Measurements from ENCODE around the gene DPCD.

Gene DPCD

GRCh38 chr10:101601541-101601940 is 13.4 kb downstream of the DPCD start:
- peaks cover 3% of the 10 kb centered on the region; the same call in 1 of the 2 replicates for H3K4me1 ChIP-seq (ENCODE audit: insufficient read depth, low read length)
- H3K9me3 ChIP-seq (ENCODE audit: insufficient read depth, low read depth, low read length), result no peaks in the 10 kb centered on the region
- H3K27me3 ChIP-seq (ENCODE audit: insufficient read depth, low read length), result no peaks in the 10 kb centered on the region
- H3K4me3 ChIP-seq (ENCODE audit: low read length), result no peak overlapping the region
- no peaks in the 10 kb centered on the region for H3K36me3 ChIP-seq (ENCODE audit: insufficient read depth, low read depth, low read length)
- H3K27ac ChIP-seq (ENCODE audit: low read length), result no peak overlapping the region
- no peak overlapping the region for H3K9ac ChIP-seq (ENCODE audit: low read depth, low read length)

- no peaks in the 10 kb centered on the region for H3K27me3 ChIP-seq (ENCODE audit: insufficient read depth, low read length)
- H3K27ac ChIP-seq (ENCODE audit: low read length), result no peak overlapping the region
- H3K36me3 ChIP-seq (ENCODE audit: insufficient read depth, low read depth, low read length), result no peaks in the 10 kb centered on the region
- peaks cover 10% of the 10 kb centered on the region; the same call in 1 of the 2 replicates for H3K4me1 ChIP-seq (ENCODE audit: insufficient read depth, low read length)
- H3K4me3 ChIP-seq (ENCODE audit: low read length), result no peak overlapping the region
- H3K9me3 ChIP-seq (ENCODE audit: insufficient read depth, low read depth, low read length), result no peaks in the 10 kb centered on the region
- H3K9ac ChIP-seq (ENCODE audit: low read depth, low read length), result no peak overlapping the region
These were observed 14.8 kb downstream of the DPCD start for GRCh38 chr10:101602761-101603398.

- H3K9me3 ChIP-seq (ENCODE audit: insufficient read depth, low read depth, low read length), result no peaks in the 10 kb centered on the region
- H3K27ac ChIP-seq (ENCODE audit: low read length), result no peak overlapping the region
- no peak overlapping the region for H3K9ac ChIP-seq (ENCODE audit: low read depth, low read length)
- H3K36me3 ChIP-seq (ENCODE audit: insufficient read depth, low read depth, low read length), result peaks cover 34% of the 10 kb centered on the region
- H3K27me3 ChIP-seq (ENCODE audit: insufficient read depth, low read length), result no peaks in the 10 kb centered on the region
- no peak overlapping the region for H3K4me3 ChIP-seq (ENCODE audit: low read length)
- H3K4me1 ChIP-seq (ENCODE audit: insufficient read depth, low read length), result peaks cover 10% of the 10 kb centered on the region; the same call in 1 of the 2 replicates
These were observed 19.0 kb downstream of the DPCD start for GRCh38 chr10:101607124-101607523.

- no peak overlapping the region for H3K27ac ChIP-seq (ENCODE audit: low read length)
- H3K9ac ChIP-seq (ENCODE audit: low read depth, low read length), result no peak overlapping the region
- H3K36me3 ChIP-seq (ENCODE audit: insufficient read depth, low read depth, low read length), result peaks cover 34% of the 10 kb centered on the region
- no peaks in the 10 kb centered on the region for H3K9me3 ChIP-seq (ENCODE audit: insufficient read depth, low read depth, low read length)
- H3K4me3 ChIP-seq (ENCODE audit: low read length), result no peak overlapping the region
- H3K27me3 ChIP-seq (ENCODE audit: insufficient read depth, low read length), result no peaks in the 10 kb centered on the region
- H3K4me1 ChIP-seq (ENCODE audit: insufficient read depth, low read length), result peaks cover 6% of the 10 kb centered on the region; the same call in 1 of the 2 replicates
These were observed 21.4 kb downstream of the DPCD start for GRCh38 chr10:101609481-101609880.

- Histone ChIP-seq H3K27me3 (ENCODE audit: insufficient read depth, low read length) (no peaks in the 10 kb centered on the region), H3K4me1 (ENCODE audit: insufficient read depth, low read length) (peaks cover 22% of the 10 kb centered on the region; the same call in 1 of the 2 replicates), H3K9me3 (ENCODE audit: insufficient read depth, low read depth, low read length) (no peaks in the 10 kb centered on the region), H3K4me3 (ENCODE audit: low read length) (no peak overlapping the region), H3K27ac (ENCODE audit: low read length) (no peak overlapping the region), H3K9ac (ENCODE audit: low read depth, low read length) (no peak overlapping the region), H3K36me3 (ENCODE audit: insufficient read depth, low read depth, low read length) (peaks cover 34% of the 10 kb centered on the region)
These were observed 23.2 kb downstream of the DPCD start for GRCh38 chr10:101611096-101611905.

GRCh38 chr10:101612086-101612485 is 24.0 kb downstream of the DPCD start:
- Histone ChIP-seq H3K27ac (ENCODE audit: low read length) (no peak overlapping the region), H3K4me1 (ENCODE audit: insufficient read depth, low read length) (peaks cover 18% of the 10 kb centered on the region; the same call in 1 of the 2 replicates), H3K36me3 (ENCODE audit: insufficient read depth, low read depth, low read length) (peaks cover 34% of the 10 kb centered on the region), H3K4me3 (ENCODE audit: low read length) (no peak overlapping the region), H3K9ac (ENCODE audit: low read depth, low read length) (no peak overlapping the region), H3K27me3 (ENCODE audit: insufficient read depth, low read length) (no peaks in the 10 kb centered on the region), H3K9me3 (ENCODE audit: insufficient read depth, low read depth, low read length) (no peaks in the 10 kb centered on the region)

GRCh38 chr10:101612872-101613271 is 24.8 kb downstream of the DPCD start:
- H3K36me3 ChIP-seq (ENCODE audit: insufficient read depth, low read depth, low read length), result peaks cover 34% of the 10 kb centered on the region
- no peak overlapping the region for H3K9ac ChIP-seq (ENCODE audit: low read depth, low read length)
- peaks cover 15% of the 10 kb centered on the region; the same call in 1 of the 2 replicates for H3K4me1 ChIP-seq (ENCODE audit: insufficient read depth, low read length)
- no peaks in the 10 kb centered on the region for H3K9me3 ChIP-seq (ENCODE audit: insufficient read depth, low read depth, low read length)
- H3K27me3 ChIP-seq (ENCODE audit: insufficient read depth, low read length), result no peaks in the 10 kb centered on the region
- H3K27ac ChIP-seq (ENCODE audit: low read length), result no peak overlapping the region
- H3K4me3 ChIP-seq (ENCODE audit: low read length), result no peak overlapping the region

GRCh38 chr10:101613646-101614045 is 25.5 kb downstream of the DPCD start:
- Histone ChIP-seq H3K4me3 (ENCODE audit: low read length) (no peak overlapping the region), H3K9me3 (ENCODE audit: insufficient read depth, low read depth, low read length) (no peaks in the 10 kb centered on the region), H3K27ac (ENCODE audit: low read length) (no peak overlapping the region), H3K4me1 (ENCODE audit: insufficient read depth, low read length) (peaks cover 15% of the 10 kb centered on the region; the same call in 1 of the 2 replicates), H3K36me3 (ENCODE audit: insufficient read depth, low read depth, low read length) (peaks cover 29% of the 10 kb centered on the region), H3K9ac (ENCODE audit: low read depth, low read length) (no peak overlapping the region), H3K27me3 (ENCODE audit: insufficient read depth, low read length) (no peaks in the 10 kb centered on the region)

GRCh38 chr10:101614663-101615524 is 26.8 kb downstream of the DPCD start:
- Histone ChIP-seq H3K27ac (ENCODE audit: low read length) (no peak overlapping the region), H3K9ac (ENCODE audit: low read depth, low read length) (peak overlapping the region; percentile 50; the same call in 1 of the 2 replicates), H3K4me3 (ENCODE audit: low read length) (no peak overlapping the region), H3K36me3 (ENCODE audit: insufficient read depth, low read depth, low read length) (peaks cover 17% of the 10 kb centered on the region), H3K4me1 (ENCODE audit: insufficient read depth, low read length) (peaks cover 15% of the 10 kb centered on the region; the same call in 1 of the 2 replicates), H3K9me3 (ENCODE audit: insufficient read depth, low read depth, low read length) (no peaks in the 10 kb centered on the region), H3K27me3 (ENCODE audit: insufficient read depth, low read length) (no peaks in the 10 kb centered on the region)

GRCh38 chr10:101615525-101616116 is 27.5 kb downstream of the DPCD start:
- peaks cover 12% of the 10 kb centered on the region for H3K36me3 ChIP-seq (ENCODE audit: insufficient read depth, low read depth, low read length)
- no peak overlapping the region for H3K9ac ChIP-seq (ENCODE audit: low read depth, low read length)
- H3K27ac ChIP-seq (ENCODE audit: low read length), result no peak overlapping the region
- no peak overlapping the region for H3K4me3 ChIP-seq (ENCODE audit: low read length)
- no peaks in the 10 kb centered on the region for H3K9me3 ChIP-seq (ENCODE audit: insufficient read depth, low read depth, low read length)
- H3K4me1 ChIP-seq (ENCODE audit: insufficient read depth, low read length), result peaks cover 15% of the 10 kb centered on the region; the same call in 1 of the 2 replicates
- H3K27me3 ChIP-seq (ENCODE audit: insufficient read depth, low read length), result no peaks in the 10 kb centered on the region

Data from iPS-20b (cell line).